ENCODE results near the gene PPP1R17. TPM values are rescaled to one million over a fixed set of nuclear protein-coding genes. Genes with fewer than 3 reads are reported as not detected.

PPP1R17 gene
- not detected in 2 replicates for total RNA-seq

GRCh38 chr7:31687024-31687748, at the start of gene PPP1R17:
Gene PPP1R17, plus strand, starts transcription at chr7:31687215. Its CDS starts 5,227 bp downstream, at chr7:31692442.

Other genes with a start within 250 kb of the PPP1R17 start
- not detected in 2 replicates for gene ITPRID1, start 173.1 kb upstream of the PPP1R17 start, total RNA-seq